ENCODE measurements around the gene PCDHGA5. TPM values are rescaled to one million over a fixed set of nuclear protein-coding genes. Genes with fewer than 3 reads are reported as not detected.
"Not testable (repeated sequence)": the region's sequence is repeated elsewhere in the genome, so short reads cannot be mapped to it uniquely, and the experiment has no call there.

Gene PCDHGA5
- total and polyA plus RNA-seq, 2 of the 8 experiments (the other 6 are each of a cell fraction or from before 2014, with no cell fraction given) = 1.1 to 1.3 TPM

DNA sequence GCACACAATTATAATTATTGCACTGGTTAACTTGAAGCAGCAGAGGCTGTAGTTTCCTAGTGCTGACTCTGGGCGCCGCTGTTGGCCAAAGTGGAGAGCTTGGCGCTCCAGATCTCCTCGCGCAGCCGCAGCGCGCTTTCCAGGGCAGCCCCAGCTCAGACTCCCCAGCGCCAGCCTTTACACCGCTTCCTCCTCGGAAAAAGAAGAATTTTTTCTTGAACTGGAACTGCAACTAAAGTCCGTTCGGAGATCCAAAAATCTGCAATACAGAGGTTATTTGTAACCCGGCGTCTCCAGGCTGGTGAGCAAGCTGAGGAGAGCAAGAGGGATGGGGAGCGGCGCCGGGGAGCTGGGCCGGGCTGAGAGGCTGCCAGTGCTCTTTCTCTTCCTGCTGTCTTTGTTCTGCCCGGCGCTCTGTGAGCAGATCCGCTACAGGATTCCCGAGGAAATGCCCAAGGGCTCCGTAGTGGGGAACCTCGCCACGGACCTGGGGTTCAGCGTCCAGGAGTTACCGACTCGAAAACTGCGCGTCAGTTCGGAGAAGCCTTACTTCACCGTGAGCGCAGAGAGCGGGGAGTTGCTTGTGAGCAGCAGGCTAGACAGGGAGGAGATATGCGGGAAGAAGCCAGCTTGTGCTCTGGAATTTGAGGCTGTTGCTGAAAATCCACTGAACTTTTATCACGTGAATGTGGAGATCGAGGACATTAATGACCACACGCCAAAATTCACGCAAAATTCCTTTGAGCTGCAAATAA, 23.8 kb downstream of the PCDHGA5 start, which contains the start of gene PCDHGB4:
Gene PCDHGB4, plus strand, starts transcription at position 142 of the 755 bp plus-strand sequence. Its CDS starts 187 bp downstream, at position 329.
- not testable (repeated sequence) for H3K27ac ChIP-seq (ENCODE audit: low read depth, low read length); H2BK15ac ChIP-seq (ENCODE audit: low read length); H3K56ac ChIP-seq (replicated peaks; ENCODE audit: insufficient read length, low read depth, low read length); H2AK5ac ChIP-seq (ENCODE audit: low read depth, low read length); H3K4me1 ChIP-seq (replicated peaks in 1 of 4; ENCODE audit: control insufficient read depth in 3 of 4, insufficient read depth in 4 of 4, low read length in 3 of 4); H3K14ac ChIP-seq (ENCODE audit: insufficient read length); H4K91ac ChIP-seq (replicated peaks; ENCODE audit: insufficient read length, low read length); H4K20me1 ChIP-seq (replicated peaks in 1 of 2; ENCODE audit: control insufficient read depth in 1 of 2, insufficient read depth in 2 of 2, low read length in 2 of 2); H2BK5ac ChIP-seq (ENCODE audit: low read depth, low read length); H4K8ac ChIP-seq (ENCODE audit: extremely low read depth, insufficient read depth, low read length); H3K4ac ChIP-seq (replicated peaks; ENCODE audit: insufficient read length, low read depth, low read length); H3K18ac ChIP-seq (ENCODE audit: extremely low read depth, low read length); H2BK20ac ChIP-seq (ENCODE audit: low read length); H3K79me2 ChIP-seq (ENCODE audit: control insufficient read depth in 1 of 2, insufficient read depth in 2 of 2, low read length in 2 of 2); H2BK120ac ChIP-seq (replicated peaks; ENCODE audit: low read depth, low read length); H2AFZ ChIP-seq (ENCODE audit: low read length); H4K5ac ChIP-seq (ENCODE audit: insufficient read length, low read depth, low read length); H2BK12ac ChIP-seq (ENCODE audit: low read depth, low read length); H3K27me3 ChIP-seq (replicated peaks in 1 of 4; ENCODE audit: control insufficient read depth in 3 of 4, extremely low read depth in 1 of 4, insufficient read depth in 3 of 4, low read length in 3 of 4); H3K23ac ChIP-seq (ENCODE audit: insufficient read length); H3K23me2 ChIP-seq (ENCODE audit: low read depth, low read length); H3K79me1 ChIP-seq (ENCODE audit: low read depth, low read length)
- FAIRE-seq (peak; percentile 93), DNase-seq (ENCODE audit: low read depth in 1 of 2, low spot score in 2 of 2) (peak in 1 of 2 experiments; percentile 82)
- H3K4me3 ChIP-seq (ENCODE audit: extremely low read depth in 1 of 4, insufficient read depth in 2 of 4, low read depth in 3 of 4, low read length in 4 of 4) = peak within 1 kb of the TSS; percentile 42 to 69 (median 44); a peak in 7 of 8 replicates
- H3K4me2 ChIP-seq (ENCODE audit: insufficient read depth in 1 of 2, low read depth in 2 of 2, low read length in 2 of 2) = peak within 1 kb of the TSS; percentile 55 to 57
- WGBS, 2 experiments (ENCODE audit: extremely low coverage in 1 of 2, insufficient coverage in 1 of 2, insufficient read length in 1 of 2, insufficient replicate concordance in 2 of 2, low coverage in 1 of 2, low lambda C conversion rate in 2 of 2, missing lambda C conversion rate in 1 of 2) = 18% methylated on average over 19 of the region's 40 CpGs; no CpG with 5 or more reads in 1 of the 2 experiments
- H3K9me3 ChIP-seq (ENCODE audit: insufficient read depth in 2 of 2, low read depth in 1 of 2, low read length in 1 of 2) = peaks cover 45 to 49% of the 10 kb centered on the region in 2 experiments
- peaks cover 3 to 23% (median 9%) of the 10 kb centered on the region in 4 experiments; a peak in 5 of 8 replicates for H3K36me3 ChIP-seq (ENCODE audit: control insufficient read depth in 2 of 4, insufficient read depth in 4 of 4, low read length in 3 of 4)
- H3K9ac ChIP-seq (replicated peaks in 1 of 4; ENCODE audit: extremely low read depth in 1 of 4, low read depth in 3 of 4, low read length in 3 of 4) = peak within 1 kb of the TSS in 2 of 4 experiments; percentile 25 to 70; a peak in 1 of 7 replicates
- ChIA-PET CTCF (ENCODE audit: partially characterized antibody) (interaction anchor here (0.6 to 8.7 kb wide), 32 partner anchors 9 to 437 kb away, joined by 3 to 68 read pairs (median 5); partner anchors contain the start of genes PCDHB10, PCDHB14, PCDHB15 and PCDHGA1), POLR2A (ENCODE audit: partially characterized antibody) (interaction anchor here (0.6 to 1.3 kb wide), 4 partner anchors 9 to 299 kb away, joined by 3 to 4 read pairs (median 4); partner anchors contain the start of genes PCDHGB3 and PCDHGB5)
- TF ChIP-seq PHF8 (conservative IDR thresholded peaks at IDR 0.05; ENCODE audit: low read depth, low read length) (0 out of 2 replicates have a peak, but pooled peaks have one; percentile 29), RAD21 (IDR thresholded peaks at IDR 0.05 in 1 of 2, conservative IDR thresholded peaks at IDR 0.05 in 1 of 2; ENCODE audit: low read depth in 2 of 2, low read length in 2 of 2) (peak; percentile 59 to 67), NRF1 (IDR thresholded peaks at IDR 0.05; ENCODE audit: low read depth, low read length) (peak; percentile 55), KDM4A (IDR thresholded peaks at IDR 0.05; ENCODE audit: low read depth, low read length, severe bottlenecking) (peak; percentile 51), CTCF (IDR thresholded peaks at IDR 0.05; ENCODE audit: control extremely low read depth in 1 of 3, insufficient read depth in 1 of 3, low read depth in 1 of 3, low read length in 3 of 3) (peak; percentile 56 to 66 (median 65))

Data from H1 (cell line).